Activated B cell treated with CpG ODN at 0.5 μM for 24 hours (primary cell): ENCODE measurements around the gene ERC1. TPM values are rescaled to one million over a fixed set of nuclear protein-coding genes. Genes with fewer than 3 reads are reported as not detected.

ENCODE experiments used
- ATAC-seq: fragments of 200-7000 bp; cut with Tn5 transposase; one replicate; pipeline ENCODE4 v1.10.0; 2021; ENCODE audit warnings: low read depth, mild to moderate bottlenecking, moderate library complexity
- CTCF ChIA-PET: fragments of 350-600 bp; sonication (Branson Sonifier 250); formaldehyde crosslinking; loops from one replicate; lab custom pipeline; 2021; ENCODE audit warnings: antibody characterized with exemption; lab: Charles Lee
- POLR2A ChIA-PET: fragments of 350-600 bp; sonication (Branson Sonifier 250); formaldehyde crosslinking; loops from one replicate; lab custom pipeline; 2021; ENCODE audit warnings: antibody characterized with exemption; lab: Charles Lee
- DNase-seq: peaks from one replicate; pipeline ENCODE4 v3.0.0; 2022
- H3K27ac Mint-ChIP-seq: one replicate; pipeline ENCODE4 v1.8.0; 2020; ENCODE audit warnings: mixed read lengths
- H3K27me3 Mint-ChIP-seq: one replicate; pipeline ENCODE4 v1.8.0; 2021; ENCODE audit warnings: mixed read lengths
- H3K36me3 Mint-ChIP-seq: one replicate; pipeline ENCODE4 v1.8.0; 2021; ENCODE audit warnings: low read depth, mixed read lengths
- H3K4me1 Mint-ChIP-seq: one replicate; pipeline ENCODE4 v1.8.0; 2021; ENCODE audit warnings: mixed read lengths
- H3K4me3 Mint-ChIP-seq: one replicate; pipeline ENCODE4 v1.8.0; 2020; ENCODE audit warnings: mild to moderate bottlenecking, mixed read lengths
- H3K9me3 Mint-ChIP-seq: one replicate; pipeline ENCODE4 v1.8.0; 2020; ENCODE audit warnings: mixed read lengths
- intact Hi-C: fragments of 100-400 bp; cut with micrococcal nuclease; formaldehyde crosslinking; loops from one replicate; pipeline ENCODE4 v1.15.1; 2024
- total RNA-seq: library from RNA; stranded (reverse); gene quantifications from 2 replicates; pipeline ENCODE4 v1.2.3, GENCODE V29; 2022
- TF ChIP-seq, protein P1 (sequence below): fragments of 200-600 bp; IDR thresholded peaks from one replicate; pipeline ENCODE4 v1.8.0; 2022; ENCODE audit warnings: antibody characterized with exemption, mild to moderate bottlenecking

The ERC1 gene
- total RNA-seq, 1 donor from 2014 or later = 57.0 TPM

DNA sequence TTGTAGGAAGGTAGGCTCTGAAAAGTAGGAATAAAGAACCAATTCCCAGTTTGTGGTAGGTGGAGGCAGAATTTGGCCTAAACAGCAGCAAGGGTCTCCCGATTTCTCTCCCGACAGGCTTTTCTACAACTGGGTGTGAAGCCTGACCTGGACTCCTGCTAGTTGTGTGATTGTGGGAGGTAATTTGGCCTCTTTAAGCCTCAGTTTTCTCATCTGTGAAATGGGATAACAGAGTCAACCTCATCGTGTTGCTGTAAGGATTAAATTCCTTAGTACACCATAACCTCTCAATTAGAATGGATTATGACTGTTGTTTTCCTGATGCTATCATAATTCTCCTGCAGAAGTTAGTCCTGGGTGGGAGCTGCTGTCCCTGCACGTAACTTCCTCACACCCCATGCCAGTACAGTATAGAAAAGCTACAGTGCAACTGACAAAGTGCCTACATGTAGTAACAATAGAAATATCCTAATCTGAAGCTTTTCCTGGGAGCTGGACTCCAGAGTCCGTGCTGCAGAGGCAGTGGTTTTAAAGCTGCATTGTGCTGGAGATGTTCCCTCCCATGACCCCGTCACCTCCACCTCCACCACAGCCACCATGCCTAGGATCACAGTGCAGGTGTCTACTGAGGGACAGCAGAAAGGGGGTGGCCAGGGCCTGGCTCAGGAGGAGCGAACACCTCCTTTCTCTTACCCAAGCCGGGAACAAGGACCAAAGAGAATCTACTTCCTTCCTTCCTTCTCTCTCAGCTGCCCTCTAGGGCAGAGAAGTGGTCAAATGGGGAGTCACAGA, 526.9 kb downstream of the ERC1 start:
- no peaks in the 10 kb centered on the region for H3K4me1 Mint-ChIP-seq
- TF ChIP-seq, protein P1, sequence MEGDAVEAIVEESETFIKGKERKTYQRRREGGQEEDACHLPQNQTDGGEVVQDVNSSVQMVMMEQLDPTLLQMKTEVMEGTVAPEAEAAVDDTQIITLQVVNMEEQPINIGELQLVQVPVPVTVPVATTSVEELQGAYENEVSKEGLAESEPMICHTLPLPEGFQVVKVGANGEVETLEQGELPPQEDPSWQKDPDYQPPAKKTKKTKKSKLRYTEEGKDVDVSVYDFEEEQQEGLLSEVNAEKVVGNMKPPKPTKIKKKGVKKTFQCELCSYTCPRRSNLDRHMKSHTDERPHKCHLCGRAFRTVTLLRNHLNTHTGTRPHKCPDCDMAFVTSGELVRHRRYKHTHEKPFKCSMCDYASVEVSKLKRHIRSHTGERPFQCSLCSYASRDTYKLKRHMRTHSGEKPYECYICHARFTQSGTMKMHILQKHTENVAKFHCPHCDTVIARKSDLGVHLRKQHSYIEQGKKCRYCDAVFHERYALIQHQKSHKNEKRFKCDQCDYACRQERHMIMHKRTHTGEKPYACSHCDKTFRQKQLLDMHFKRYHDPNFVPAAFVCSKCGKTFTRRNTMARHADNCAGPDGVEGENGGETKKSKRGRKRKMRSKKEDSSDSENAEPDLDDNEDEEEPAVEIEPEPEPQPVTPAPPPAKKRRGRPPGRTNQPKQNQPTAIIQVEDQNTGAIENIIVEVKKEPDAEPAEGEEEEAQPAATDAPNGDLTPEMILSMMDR = no peak
- H3K27me3 Mint-ChIP-seq = peaks cover 18% of the 10 kb centered on the region
- intact Hi-C loops = loop anchor here (2.0 kb wide), 1 partner anchor 65 kb away; no protein-coding TSS in a partner anchor
- ChIA-PET POLR2A (no interaction called here), CTCF (interaction anchor here (1.0 to 1.1 kb wide), 2 partner anchors 65 to 87 kb away, joined by 3 to 6 read pairs; no protein-coding TSS in a partner anchor)
- DNase-seq (no peak), ATAC-seq (no peak)
- no peak overlapping the region for H3K4me3 Mint-ChIP-seq
- no peaks in the 10 kb centered on the region for H3K36me3 Mint-ChIP-seq
- no peak overlapping the region for H3K27ac Mint-ChIP-seq
- H3K9me3 Mint-ChIP-seq = peaks cover 3% of the 10 kb centered on the region

DNA sequence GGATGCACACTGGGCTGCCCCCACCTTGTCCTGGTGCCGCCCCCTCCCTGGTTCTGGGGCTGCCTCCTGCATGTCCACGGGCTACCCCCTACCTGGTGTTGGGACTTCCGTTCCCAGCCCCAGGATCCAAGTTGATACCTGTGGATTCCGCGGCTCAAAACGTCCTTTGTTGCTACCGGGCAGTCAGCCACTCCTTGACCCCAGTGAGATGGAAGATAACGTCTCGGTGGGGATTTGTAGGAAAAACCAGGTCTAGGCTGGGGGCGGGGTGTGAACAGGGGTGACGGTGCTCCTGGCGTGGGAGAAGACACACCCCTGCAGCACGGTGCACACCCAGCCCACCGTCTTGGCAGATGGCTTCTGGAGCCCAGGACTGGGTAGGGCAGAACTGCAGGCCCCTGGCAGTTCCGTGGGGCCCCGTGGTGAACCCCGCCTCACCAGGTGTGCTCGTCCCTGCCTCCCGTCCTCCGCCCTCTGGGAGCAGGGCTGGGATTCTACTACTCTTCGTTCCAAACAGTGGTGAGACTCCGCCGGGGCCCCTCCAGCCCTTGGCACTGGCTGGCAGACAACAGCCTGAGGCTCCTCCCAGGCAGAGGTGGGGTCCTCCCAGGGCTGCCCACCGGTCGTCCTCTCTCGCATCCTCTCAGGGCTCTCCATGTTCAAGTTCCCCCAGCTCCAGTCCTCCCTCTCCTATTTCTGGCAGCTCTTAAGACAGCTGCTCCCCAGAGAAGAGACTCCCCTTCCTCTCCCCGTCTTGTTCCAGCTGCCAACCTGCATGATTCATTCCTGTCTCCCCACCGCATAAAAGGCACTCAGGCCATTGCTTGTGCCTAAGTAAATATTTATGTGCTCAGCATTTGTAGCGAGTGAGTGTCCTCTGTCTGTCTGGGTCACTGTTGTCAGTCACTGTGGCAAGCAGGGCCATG, 527.8 kb downstream of the ERC1 start:
- Mint-ChIP-seq H3K27ac (no peak overlapping the region), H3K36me3 (no peaks in the 10 kb centered on the region), H3K4me1 (no peaks in the 10 kb centered on the region), H3K4me3 (no peak overlapping the region), H3K27me3 (peaks cover 21% of the 10 kb centered on the region), H3K9me3 (peaks cover 3% of the 10 kb centered on the region)
- TF ChIP-seq, protein P1 = no peak
- ATAC-seq = no peak
- POLR2A ChIA-PET = no interaction called here
- CTCF ChIA-PET = no interaction called here
- no peak for DNase-seq
- intact Hi-C loops = no loop called here

DNA sequence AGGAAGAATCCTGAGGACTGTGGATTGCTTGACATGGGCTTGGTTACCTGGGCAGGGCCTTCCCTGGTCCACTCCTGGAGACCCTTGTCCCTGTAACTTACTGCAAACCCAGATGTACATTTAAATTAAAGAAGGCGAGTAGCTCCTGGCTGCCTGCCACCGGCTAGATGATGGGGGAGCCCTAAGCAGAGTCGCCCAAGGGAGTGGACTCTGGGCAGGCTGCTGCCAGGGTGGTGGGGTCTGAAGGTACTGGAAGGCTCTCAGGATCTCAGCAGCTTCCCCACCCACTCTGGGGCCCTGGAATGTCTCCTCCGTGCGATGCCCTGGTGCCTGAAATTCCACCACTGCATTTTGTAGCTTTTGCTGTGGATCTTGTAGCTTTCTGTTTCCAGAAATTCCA, 528.6 kb downstream of the ERC1 start:
- TF ChIP-seq, protein P1 = no peak
- H3K36me3 Mint-ChIP-seq = no peaks in the 10 kb centered on the region
- no peak overlapping the region for H3K27ac Mint-ChIP-seq
- ChIA-PET CTCF (no interaction called here), POLR2A (no interaction called here)
- DNase-seq = no peak
- no peak overlapping the region for H3K4me3 Mint-ChIP-seq
- no peak for ATAC-seq
- peaks cover 24% of the 10 kb centered on the region for H3K27me3 Mint-ChIP-seq
- intact Hi-C loops = no loop called here
- H3K4me1 Mint-ChIP-seq = no peaks in the 10 kb centered on the region
- peaks cover 3% of the 10 kb centered on the region for H3K9me3 Mint-ChIP-seq

DNA sequence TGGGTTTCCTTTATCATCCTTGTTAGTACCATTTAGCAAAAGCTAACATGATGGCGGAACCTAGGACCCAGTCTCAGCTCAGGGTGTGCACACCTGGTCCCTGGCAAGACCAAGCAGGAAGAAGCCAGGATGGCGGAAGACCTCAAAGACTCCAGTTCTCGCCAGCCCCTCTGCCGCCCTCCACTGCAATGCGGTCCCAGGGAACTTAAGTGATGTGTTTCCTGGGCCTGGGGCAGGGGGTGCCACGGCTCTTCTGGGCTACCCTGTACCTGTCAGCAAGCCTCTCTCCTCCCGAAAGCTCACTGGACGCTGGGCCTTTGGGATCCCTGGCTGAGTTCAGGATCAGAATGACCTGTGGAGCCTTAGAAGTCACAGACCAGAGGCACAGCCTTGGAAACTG, 532.0 kb downstream of the ERC1 start:
- H3K27me3 Mint-ChIP-seq = peaks cover 42% of the 10 kb centered on the region
- intact Hi-C loops = no loop called here
- DNase-seq (no peak), ATAC-seq (no peak)
- CTCF ChIA-PET = no interaction called here
- no peak overlapping the region for H3K27ac Mint-ChIP-seq
- H3K4me3 Mint-ChIP-seq = no peak overlapping the region
- POLR2A ChIA-PET = no interaction called here
- peaks cover 10% of the 10 kb centered on the region for H3K4me1 Mint-ChIP-seq
- H3K36me3 Mint-ChIP-seq = no peaks in the 10 kb centered on the region
- peaks cover 2% of the 10 kb centered on the region for H3K9me3 Mint-ChIP-seq
- TF ChIP-seq, protein P1 = no peak

DNA sequence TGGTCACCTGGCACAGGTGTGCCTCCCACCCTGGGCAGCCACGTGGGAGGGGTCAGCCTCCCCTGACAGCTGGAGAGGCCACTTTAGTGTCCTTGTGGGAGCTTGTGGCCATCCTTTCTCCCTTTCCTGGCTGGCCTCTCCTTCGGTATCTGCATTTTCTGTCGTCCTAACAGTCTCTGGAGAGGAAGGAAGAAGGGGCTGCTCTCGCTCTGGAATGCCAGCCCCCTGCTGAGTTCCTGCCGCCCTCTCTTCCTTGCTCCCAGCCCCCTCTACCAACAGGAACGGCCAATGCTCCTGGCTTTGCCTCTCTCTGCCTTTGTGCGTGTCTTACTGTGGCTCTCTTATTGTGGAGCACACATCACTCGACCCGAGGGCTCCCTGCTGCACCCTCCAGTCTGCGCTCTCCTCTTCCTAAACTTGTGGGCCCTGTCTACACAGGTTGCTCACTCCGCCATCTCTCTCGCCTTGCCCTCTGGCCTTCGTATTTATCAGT, 532.6 kb downstream of the ERC1 start:
- intact Hi-C loops = no loop called here
- ATAC-seq (no peak), DNase-seq (no peak)
- POLR2A ChIA-PET = no interaction called here
- H3K36me3 Mint-ChIP-seq = no peaks in the 10 kb centered on the region
- CTCF ChIA-PET = no interaction called here
- H3K4me1 Mint-ChIP-seq = peaks cover 10% of the 10 kb centered on the region
- no peak overlapping the region for H3K4me3 Mint-ChIP-seq
- H3K27ac Mint-ChIP-seq = no peak overlapping the region
- peaks cover 42% of the 10 kb centered on the region for H3K27me3 Mint-ChIP-seq
- TF ChIP-seq, protein P1 = no peak
- H3K9me3 Mint-ChIP-seq = peaks cover 2% of the 10 kb centered on the region
